ENCODE results near the gene FTCD.

Gene FTCD

GRCh38 chr21:46121286-46122221 is 33.8 kb downstream of the FTCD start:
- DNase-seq = no peak

- DNase-seq = no peak
Observed at GRCh38 chr21:46120301-46121285, 34.8 kb downstream of the FTCD start.

GRCh38 chr21:46119637-46120271 is 35.6 kb downstream of the FTCD start:
- no peak for DNase-seq

- DNase-seq = no peak
Observed at GRCh38 chr21:46119144-46119636, 36.2 kb downstream of the FTCD start.

- no peak for DNase-seq
Observed at GRCh38 chr21:46118316-46119143, 36.8 kb downstream of the FTCD start.

GRCh38 chr21:46117586-46118315 is 37.6 kb downstream of the FTCD start:
- no peak for DNase-seq

- DNase-seq = no peak
Observed at GRCh38 chr21:46116776-46117585, 38.4 kb downstream of the FTCD start.

GRCh38 chr21:46116189-46116775 is 39.1 kb downstream of the FTCD start:
- DNase-seq = no peak

GRCh38 chr21:46115441-46116188 is 39.8 kb downstream of the FTCD start:
- DNase-seq = no peak

- no peak for DNase-seq
Observed at GRCh38 chr21:46114963-46115362, 40.4 kb downstream of the FTCD start.

GRCh38 chr21:46113497-46114176 is 41.7 kb downstream of the FTCD start:
- DNase-seq = no peak

GRCh38 chr21:46112725-46113215 is 42.6 kb downstream of the FTCD start:
- no peak for DNase-seq

GRCh38 chr21:46111857-46112724 is 43.3 kb downstream of the FTCD start:
- no peak for DNase-seq

- DNase-seq = no peak
Observed at GRCh38 chr21:46111193-46111571, 44.2 kb downstream of the FTCD start.

- no peak for DNase-seq
Observed at GRCh38 chr21:46110499-46111192, 44.7 kb downstream of the FTCD start.
